LNCaP clone FGC (cell line): Measurements from ENCODE around the gene SURF6.

Experiments used
- DNase-seq: peaks from one replicate; pipeline ENCODE4 v3.0.0-alpha.2; 2011; ENCODE audit warnings: low read depth
- H3K4me3 ChIP-seq: 2 replicates; pipeline ENCODE4 v1.5.1; 2011; ENCODE audit warnings: mild to moderate bottlenecking, low read depth, low read length, control low read depth
- CTCF ChIP-seq: IDR thresholded peaks from 2 replicates; pipeline ENCODE4 v1.5.1; 2012; ENCODE audit warnings: mild to moderate bottlenecking; ENCODE audit not compliant: control insufficient read depth, insufficient read depth; ENCODE audit errors: extremely low read depth

The SURF6 gene

GRCh38 chr9:133335924-133336811 is at the start of gene SURF6:
SURF6 (minus strand) TSS chr9:133336188; CDS start chr9:133336132, 56 bp downstream.
- no peak for TF ChIP-seq CTCF
- peak; percentile 76 for DNase-seq

GRCh38 chr9:133385452-133385851 is 49.5 kb upstream of the SURF6 start:
- no peak for DNase-seq
- no peak for TF ChIP-seq CTCF

More at GRCh38 chr9:133335924-133336811, at the start of gene SURF6:
- H3K4me3 ChIP-seq: peak within 1 kb of the TSS; percentile 83

GRCh38 chr9:133384736-133385321 is 48.8 kb upstream of the SURF6 start:
- no peak for DNase-seq
- no peak overlapping the region for H3K4me3 ChIP-seq
- TF ChIP-seq CTCF: no peak

More at GRCh38 chr9:133385452-133385851, 49.5 kb upstream of the SURF6 start:
- H3K4me3 ChIP-seq: no peak overlapping the region

GRCh38 chr9:133383438-133383837 is 47.5 kb upstream of the SURF6 start:
- TF ChIP-seq CTCF: no peak
- no peak overlapping the region for H3K4me3 ChIP-seq
- no peak for DNase-seq

- no peak for TF ChIP-seq CTCF
- H3K4me3 ChIP-seq: no peak overlapping the region
- DNase-seq: no peak
Measured at GRCh38 chr9:133382507-133383141, 46.6 kb upstream of the SURF6 start.

GRCh38 chr9:133380734-133381133 is 44.7 kb upstream of the SURF6 start:
- no peak for DNase-seq

More at GRCh38 chr9:133380734-133381133, 44.7 kb upstream of the SURF6 start:
- H3K4me3 ChIP-seq: no peak overlapping the region
- TF ChIP-seq CTCF: no peak
